Stimulated activated CD4-positive, alpha-beta T cell treated with anti-CD3 and anti-CD28 coated beads, Interleukin-12 subunit alpha, Interleukin-12 subunit beta, amount 100 ng/mL, for 48 hours (primary cell): ENCODE data around the gene CRYBB2.
"Not testable (repeated sequence)": the region's sequence is repeated elsewhere in the genome, so short reads cannot be mapped to it uniquely, and the experiment has no call there.

Source experiments
- DNase-seq, 3 donors: peaks; one replicate each; pipeline ENCODE4 v3.0.0-alpha.2; 2020; ENCODE audit warnings: low read depth in 2 of 3, low spot score in 1 of 3

Gene CRYBB2

DNA sequence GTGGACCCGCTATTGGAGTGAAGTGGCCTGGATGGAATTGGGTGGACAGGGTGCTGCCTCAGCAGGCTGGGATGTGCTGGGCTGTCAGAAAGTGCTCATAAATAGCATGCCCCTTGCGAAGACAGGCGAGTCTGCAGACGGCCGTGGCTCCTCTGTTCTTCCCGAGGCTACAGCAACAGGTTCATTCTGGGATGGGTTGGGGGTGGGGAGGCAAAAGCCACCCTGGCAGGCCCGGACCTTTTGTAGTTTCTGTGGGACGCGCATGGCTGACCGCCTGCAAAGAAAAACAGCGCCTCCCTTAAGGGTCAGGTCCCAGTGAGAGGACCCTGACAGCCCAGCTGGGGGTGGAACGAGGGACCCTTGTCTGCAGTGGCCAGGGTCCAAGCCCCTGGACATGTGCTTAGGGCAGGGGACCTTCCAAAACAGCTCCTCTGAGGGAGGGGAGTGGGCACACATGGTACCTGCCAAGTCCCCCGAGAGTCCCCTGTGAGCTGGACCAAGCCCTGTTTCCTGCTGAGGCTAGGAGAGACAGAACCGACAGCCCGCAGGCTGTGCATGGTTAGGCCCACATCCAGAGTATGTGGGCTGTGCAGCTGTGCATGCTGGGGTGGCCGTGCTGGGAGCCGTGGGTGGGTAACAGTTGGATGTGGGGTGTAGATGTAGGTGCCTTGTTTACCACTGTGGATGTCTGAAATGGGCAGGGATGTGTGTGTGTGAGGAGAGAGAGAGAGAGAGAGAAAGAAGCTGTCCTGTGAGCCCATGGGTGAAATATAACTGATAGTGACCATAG lies 19.5 kb upstream of the CRYBB2 start, which contains the start of gene CRYBB3:
CRYBB3 (plus strand) TSS at position 128 of the 790 bp plus-strand sequence. CDS start 1,539 bp downstream, outside the sequence.
- DNase-seq = no peak

DNA sequence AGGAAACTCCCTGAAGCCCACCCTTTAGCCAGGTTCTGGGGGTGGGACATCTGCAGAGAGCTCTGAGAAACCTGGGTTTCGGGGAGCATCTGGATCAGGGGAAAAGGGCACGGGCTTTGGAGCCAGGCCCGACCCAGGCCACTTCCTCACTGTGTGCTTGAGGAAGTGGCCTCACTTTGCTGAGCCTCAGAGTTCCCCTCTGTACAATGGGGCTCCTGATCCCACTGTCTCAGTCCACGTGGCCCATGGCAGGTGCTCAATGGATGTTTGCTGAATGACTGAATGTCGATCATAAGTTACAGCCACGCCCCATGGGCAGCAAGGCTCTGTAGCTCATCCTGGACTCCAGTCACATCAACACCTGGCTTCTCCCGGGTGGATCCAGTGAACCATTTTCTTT lies 18.5 kb upstream of the CRYBB2 start:
- DNase-seq = no peak

DNA sequence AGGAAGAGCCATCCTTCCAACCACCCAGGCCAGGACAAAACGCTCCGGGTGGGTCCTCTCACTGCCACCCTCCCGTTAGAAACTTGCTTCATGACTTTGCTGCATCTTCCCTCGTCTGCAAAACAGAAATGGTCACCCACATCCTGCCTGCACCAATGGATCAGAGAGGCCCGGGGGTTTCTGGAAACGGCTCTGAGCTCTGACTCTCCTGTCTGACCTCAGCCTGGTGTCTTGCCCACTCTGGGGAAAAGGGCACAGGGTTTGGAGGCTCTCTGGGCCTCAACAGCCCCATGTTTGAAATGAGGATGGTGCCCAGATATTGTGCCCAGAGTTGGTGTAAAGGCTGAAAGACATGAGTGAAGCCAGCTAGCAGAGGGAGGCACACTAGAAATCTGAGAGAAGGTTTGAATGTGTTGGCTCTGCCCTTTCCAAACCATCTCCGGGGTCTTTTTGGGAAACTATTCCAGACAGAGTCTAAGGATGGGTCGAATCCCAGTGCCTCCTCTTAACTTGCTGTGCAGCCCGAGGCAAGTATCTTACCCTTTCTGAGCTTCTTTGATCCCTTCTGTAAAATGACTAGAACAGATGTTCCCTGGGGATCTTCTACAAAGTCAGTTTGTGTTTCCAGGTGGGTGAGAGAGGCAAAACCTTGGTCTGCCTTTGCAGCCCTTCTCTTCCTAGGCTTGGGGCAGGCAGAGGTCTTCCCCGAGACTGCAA lies 17.7 kb upstream of the CRYBB2 start:
- no peak for DNase-seq

DNA sequence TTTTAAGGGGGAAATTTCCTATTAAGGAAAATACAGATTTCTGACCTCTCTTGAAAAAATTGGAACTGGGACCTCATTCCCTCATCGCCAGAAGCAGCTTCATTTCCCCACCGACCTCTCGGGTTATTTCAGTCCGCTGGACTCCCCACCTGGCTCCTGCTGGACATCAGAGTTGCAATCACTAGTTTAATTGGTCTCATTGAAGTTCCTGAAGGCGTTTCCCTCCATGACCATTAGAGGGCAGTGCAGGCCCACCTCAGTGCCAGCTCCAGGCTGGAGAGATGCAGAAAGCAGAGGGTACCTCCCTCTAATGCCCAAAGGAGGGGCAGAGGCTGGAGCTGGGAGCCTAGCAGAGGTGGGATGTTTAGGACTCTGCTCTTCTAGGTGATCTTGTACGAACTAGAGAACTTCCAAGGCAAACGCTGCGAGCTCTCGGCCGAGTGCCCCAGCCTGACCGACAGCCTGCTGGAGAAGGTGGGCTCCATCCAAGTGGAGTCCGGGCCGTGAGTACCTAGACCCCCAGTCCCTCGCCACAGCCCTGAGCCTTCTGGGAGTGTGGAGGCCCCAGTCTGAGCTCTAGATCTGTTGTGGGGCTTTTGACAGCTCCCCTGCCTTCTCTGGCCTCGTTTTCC lies 17.0 kb upstream of the CRYBB2 start:
- peak; percentile 29 to 65 (median 41) for DNase-seq

DNA sequence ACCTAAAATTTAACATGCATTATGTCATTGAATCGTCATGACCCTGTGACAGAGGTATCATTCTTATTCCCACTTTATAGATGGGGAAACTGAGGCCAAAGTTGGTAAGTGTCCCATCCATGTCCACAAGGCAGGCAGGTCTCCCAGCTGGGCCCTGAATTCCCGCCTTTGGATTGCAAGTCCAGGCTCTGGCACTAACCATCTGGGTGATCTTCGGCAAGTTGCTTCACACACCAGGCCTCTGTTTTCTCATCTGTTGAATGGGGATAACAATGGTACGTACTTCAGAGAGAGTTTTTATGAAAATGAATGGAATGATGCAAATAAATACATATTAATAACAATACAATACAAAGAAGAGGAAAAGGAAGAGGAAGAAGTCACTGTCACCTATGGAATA lies 16.4 kb upstream of the CRYBB2 start:
- DNase-seq = no peak

DNA sequence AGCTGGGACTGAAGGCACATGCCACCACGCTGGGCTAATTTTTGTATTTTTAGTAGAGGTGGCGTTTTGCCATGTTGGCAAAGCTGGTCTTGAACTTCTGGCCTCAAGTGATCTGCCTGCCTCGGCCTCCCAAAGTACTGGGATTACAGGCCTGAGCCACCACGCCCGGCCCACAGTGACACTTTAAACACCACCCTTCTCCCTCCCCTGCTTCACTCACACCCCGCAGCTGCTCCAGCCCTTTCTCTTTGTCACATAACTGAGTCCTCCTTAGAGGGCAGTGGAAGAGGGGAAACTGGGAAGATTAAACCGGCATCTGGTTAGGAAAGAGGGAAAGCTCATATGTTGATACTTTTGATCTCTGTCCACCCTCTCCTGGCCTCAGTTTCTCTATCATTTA lies 14.9 kb upstream of the CRYBB2 start:
- DNase-seq = not testable (repeated sequence)

DNA sequence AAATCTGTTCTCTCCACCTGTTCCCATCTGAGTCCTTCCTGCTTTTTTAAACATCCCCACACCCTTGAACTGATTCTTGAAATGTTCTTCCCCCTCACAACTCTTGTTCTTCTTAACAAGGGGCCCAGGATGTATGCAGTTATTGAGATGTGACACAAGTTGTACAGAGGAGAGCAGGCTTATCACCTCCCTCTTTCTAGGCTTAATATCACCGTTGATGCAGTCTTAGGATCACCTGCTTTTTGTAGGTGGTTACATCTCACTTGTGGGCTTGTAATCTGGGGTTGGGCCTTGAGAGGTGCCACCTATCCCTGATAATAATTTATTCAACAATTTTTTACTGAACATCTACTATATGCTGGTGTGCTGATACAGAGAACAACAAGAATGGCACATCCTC lies 13.6 kb upstream of the CRYBB2 start:
- no peak for DNase-seq

DNA sequence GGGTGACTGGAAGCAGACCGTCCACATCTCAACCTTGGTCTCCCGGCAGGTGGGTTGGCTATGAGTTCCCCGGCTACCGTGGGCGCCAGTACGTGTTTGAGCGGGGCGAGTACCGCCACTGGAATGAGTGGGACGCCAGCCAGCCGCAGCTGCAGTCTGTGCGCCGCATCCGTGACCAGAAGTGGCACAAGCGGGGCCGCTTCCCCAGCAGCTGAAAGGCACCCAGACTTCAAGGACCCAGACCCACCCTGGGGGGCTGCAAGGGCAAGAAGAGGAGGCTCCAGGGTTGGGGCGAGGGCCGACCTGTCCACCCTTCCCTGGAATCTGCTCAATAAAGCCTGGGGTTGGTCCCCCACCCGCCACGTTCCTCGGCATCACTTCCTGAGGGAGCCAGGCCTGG lies 12.4 kb upstream of the CRYBB2 start:
- DNase-seq = no peak

DNA sequence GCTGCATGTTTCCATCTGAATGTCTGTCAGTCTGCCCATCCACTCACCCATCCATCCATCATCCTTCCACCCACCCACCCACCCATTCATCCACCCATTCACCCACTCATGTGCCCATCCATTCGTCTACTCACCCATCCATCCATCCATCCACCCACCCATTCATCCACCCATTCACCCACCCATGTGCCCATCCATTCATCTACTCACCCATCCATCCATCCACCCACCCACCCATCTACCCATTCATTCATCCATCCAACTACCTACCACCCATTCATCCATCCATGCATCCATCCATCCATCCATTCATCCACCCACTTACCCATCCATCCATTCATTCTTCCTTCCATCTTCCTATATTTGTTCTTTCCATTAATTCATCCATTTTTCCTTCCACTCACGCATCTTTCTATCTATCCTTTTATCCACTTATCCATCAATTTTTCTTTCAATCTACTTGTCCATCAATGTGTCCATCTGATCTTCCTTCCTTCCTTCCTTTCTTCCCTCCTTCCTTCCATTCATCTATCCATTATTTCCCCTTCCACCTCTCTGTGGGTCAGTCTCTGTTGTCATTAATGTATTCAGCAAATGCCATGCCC lies 11.8 kb upstream of the CRYBB2 start:
- no peak for DNase-seq

DNA sequence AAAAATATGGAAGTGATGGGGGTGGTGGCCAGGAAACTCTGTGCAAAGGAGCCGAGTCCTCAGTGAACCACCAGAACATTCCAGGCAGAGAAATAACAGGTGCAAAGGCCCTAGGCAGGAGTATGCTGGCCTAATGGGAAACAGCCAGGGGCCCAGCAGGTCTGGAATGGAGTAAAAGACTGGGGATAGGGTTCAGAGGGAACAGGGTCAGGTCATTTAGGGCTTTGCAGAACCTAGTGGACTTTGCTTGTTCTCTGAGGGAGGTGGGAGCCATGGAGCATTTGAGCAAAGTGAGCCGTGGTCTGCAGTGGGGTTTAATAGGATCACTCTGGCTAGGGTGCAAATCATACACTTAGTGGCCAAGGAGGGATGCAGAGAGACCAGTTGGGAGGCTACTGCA lies 11.1 kb upstream of the CRYBB2 start:
- no peak for DNase-seq

DNA sequence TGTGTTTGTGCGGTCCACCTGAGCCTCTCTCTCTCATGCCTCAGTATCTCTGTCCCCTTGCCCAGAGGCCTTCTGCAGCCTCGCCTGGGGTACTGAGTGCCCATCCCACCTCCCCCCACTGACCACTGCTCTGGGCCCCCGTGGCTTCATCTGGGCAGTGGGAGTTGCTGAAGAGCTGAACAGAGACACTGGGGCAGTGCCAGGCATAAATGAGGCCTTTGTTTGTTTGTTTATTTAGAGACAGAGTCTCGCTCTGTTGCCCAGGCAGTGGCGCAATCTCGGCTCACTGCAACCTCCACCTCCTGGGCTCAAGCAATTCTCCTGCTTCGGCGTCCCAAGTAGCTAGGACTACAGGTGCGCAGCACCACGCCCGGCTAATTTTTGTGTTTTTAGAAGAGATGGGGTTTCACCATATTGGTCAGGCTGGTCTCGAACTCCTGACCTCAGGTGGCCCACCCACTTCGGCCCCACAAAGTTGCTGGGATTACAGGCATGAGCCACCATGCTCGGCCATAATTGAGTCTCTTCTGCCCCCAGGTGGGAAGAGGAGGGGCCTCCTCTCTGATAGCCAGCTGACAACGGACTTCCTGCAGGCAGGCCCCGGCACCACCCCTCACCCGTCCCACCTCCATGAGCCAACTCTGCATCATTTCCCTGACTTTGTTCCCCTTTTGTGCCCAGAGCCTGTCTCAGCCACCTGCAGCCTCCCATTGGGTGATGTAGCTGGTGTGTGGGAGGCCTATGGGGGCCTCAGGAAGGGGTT lies 10.5 kb upstream of the CRYBB2 start:
- no peak for DNase-seq

DNA sequence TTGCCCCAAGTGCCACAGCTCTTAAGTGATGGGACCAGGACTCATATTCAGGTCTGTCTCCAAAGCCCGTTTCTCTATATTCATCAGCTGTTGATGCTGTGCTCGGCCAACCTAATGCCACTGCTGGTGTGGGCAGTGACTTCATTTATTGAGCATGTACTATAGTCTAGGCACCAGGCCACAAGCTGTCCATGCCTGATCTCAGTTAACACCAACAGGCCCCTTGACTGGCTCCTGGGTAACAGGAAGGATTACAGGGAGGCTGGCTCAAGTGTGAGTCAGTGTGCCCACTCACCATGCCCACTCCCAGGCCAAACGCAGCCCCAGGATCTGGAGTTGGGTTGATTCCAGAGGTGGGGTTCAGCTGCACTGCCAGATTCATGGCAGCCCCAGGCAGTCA lies 8.6 kb upstream of the CRYBB2 start:
- no peak for DNase-seq

DNA sequence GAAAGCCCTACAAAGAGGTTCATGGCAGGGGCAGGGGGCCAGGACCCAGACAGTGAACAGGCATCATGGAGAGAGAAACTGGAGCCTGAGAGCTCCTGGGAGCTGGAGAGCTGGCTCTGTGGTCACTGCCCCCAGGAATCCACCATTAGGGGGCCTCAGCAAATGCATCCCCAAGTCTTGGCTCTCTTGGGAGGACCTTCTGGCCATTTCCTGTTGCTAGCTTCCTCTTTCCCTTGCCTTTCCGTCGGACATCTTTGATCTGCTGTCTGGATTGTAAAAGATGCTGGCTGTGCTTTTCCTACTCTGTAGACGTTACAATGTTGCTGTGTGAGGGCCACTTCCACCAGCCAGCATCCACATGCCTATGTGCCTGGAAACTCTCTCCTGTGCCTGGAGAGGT lies 7.1 kb upstream of the CRYBB2 start:
- DNase-seq = no peak

DNA sequence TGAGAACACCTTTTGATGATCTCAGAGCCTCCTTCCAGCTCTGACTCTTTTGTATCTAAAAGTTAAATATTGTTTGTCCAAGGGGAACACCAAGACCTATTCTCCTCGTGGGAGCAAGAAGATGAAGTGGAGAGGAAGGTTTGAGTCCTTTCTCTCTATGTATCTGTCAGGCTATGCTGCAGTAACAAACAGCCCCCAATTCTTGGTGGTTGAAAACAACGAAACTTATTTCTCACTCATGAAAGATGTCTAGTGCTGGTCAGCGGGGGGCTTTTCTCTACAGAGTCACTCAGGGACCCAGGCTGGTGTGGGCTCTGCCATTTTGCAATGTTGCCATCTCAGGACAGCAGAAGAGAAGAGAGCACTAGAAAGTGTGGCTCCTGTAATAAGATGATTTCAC lies 6.2 kb upstream of the CRYBB2 start:
- DNase-seq = no peak

DNA sequence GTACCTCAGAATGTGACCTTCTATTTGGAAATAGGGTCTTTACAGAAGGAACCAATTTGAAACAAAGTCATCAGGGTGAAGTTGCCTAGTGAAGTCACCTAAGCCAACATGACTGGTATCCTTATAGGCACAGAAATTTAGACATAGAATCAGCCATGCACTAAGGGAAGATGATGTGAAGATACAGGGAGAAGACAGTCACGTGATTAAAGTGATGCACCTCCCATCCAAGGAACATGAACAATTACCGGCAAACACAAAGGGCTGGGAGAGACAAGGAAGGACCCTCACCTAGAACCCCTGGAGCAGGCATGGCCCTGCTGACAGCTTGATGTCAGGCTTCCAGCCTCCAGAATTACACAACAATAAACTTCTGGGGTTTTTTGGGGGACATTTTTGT lies 3.2 kb upstream of the CRYBB2 start:
- no peak for DNase-seq

DNA sequence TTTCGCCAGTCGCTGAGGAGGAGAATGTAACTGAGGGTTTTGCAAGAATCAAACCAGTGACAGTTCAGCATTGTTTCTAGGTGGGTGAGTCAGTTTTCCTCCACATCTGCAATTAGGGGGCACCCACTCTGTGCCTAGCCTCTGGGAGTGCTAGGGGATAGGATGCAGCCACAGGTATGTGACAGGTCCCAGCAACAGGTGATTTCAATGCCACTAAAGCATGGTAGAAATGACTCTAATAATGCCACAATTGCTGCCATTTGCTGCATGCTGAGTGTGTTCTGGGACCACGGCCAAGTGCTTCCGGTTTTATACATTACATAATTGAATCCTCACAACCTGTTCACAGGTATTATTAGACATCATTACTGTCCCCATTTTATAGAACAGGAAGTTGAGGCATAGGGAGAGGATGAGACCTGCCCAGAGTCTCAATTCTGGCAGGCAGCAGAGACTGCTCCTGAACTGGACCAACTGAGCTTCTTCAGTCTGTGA lies 556 bp downstream of the CRYBB2 start:
- no peak for DNase-seq

DNA sequence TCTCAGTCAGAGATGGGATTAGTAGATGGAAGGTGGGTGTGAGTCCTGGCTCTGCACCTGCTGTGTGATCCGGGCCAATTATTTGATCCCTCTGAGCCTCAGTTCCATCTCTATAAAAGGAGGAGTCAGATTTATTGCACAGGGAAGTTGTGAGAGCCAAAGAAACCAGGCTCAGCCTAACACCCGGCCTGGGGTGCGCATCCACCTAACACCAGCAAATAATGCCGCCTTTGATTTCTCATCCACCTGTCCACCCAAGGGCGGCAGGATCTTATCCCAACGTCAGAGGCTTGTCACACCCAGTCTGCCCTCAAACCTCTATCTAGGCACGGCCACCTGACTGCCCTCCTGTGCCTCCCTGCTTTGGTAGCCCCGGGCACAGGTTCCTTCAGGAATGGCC lies 2.4 kb downstream of the CRYBB2 start:
- no peak for DNase-seq

DNA sequence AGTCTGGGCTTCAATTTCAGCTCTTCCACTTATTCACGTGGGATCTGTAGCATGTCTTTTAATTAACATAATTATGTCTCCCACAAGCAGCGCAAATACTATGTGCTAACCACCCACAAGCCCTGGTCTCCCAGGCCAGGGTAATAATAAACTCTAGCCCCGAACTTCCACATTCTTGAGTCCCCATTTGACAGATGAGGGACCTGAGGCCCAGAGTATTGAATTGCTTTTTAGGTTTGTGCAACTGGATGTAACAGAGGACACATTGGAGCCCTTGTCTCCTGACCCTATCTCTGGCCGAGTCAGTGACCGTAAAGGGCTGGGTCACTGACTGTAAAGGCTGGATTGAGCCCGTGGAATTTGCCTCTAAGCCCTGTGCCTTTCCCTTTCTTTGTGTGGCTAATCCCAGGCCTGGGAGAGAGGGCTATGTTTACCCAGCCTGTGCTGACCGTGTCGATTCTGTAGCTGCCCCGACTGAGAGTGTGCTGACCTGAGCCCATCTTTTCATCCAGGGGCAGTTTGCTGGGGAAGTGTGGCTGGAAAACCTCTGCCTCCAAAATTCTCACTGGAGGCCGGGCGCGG lies 3.9 kb downstream of the CRYBB2 start:
- DNase-seq = no peak

DNA sequence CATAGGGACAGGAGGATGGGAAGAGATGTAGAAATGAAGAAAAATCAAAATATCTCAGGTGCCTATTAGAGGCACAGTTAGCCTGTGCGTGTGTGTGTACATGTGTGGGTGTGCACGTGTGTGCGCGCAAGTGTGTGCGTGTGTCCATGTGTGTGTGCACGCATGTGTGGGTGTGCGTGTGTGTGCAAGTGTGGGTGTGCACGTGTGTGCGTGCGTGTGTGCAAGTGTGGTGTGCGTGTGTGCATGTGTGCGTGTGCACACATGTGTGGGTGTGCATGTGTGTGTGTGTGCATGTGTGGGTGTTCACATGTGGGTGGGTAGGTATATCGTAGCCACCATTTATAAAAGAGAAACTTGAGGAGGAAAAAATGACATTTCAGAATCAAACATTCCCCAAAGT lies 9.4 kb downstream of the CRYBB2 start:
- DNase-seq = no peak

DNA sequence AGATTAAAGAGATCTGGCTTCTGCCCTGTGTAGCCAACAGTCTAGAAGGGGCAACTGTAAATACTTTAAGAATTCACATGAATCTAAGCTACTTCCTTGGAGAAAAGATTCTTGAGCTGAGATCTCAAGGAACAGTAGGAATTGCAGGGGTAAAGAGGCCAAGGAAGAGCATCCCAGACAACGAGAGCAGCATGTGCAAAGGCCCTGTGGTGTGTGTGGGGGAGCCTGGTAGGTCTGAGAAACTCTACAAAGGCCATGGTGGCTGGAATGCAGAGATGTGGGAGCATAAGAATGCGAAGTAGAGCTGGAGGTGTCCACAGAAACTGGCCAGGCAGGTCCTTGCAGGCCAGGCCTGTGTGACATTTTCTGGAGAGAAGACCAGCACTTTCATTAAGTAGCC lies 11.3 kb downstream of the CRYBB2 start:
- DNase-seq = not testable (repeated sequence)

DNA sequence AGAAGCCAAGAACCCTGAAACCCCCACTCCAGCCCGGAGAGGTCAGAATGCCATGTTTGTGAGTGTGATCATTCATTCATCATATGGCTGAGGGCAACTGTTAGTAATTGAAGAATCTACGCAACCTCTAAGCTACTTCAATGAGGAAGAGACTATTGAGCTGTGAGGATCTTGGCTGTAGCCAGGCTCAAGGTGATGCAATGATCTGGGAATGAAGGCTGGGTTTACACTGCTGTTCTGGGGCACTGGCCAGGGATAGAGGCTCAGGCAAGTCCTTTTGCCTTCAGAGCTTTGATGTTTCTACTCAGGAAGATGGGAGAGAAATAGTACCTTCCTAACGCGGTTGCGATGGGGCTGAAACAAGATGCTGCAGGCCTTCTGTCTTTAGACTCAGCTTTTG lies 12.9 kb downstream of the CRYBB2 start:
- DNase-seq = no peak
